Upper lobe of left lung (tissue), 4 donors: ENCODE data around the gene PEPD.

Experiments
- CTCF ChIP-seq, 6 experiments: fragments of 450-650 bp in 4 of 6; fragments of 200-600 bp in 2 of 6; sonication (generic) in 2 of 6; IDR thresholded peaks; one replicate each; pipeline ENCODE4 v1.5.1; 2016 to 2019; ENCODE audit warnings: antibody characterized with exemption in 6 of 6
- EP300 ChIP-seq, 4 donors: sonication (generic); formaldehyde crosslinking; IDR thresholded peaks; one replicate each; pipeline ENCODE4 v1.5.1; 2017; ENCODE audit warnings: antibody characterized with exemption in 4 of 4, control low read depth in 2 of 4

GRCh38 chr19:33497131-33497777, 24.3 kb downstream of the PEPD start:
- TF ChIP-seq CTCF (IDR thresholded peaks at IDR 0.05) (no peak), EP300 (IDR thresholded peaks at IDR 0.05) (no peak)
